SK-N-SH treated with all-trans-retinoic acid at 6 μM for 48 hours (cell line): ENCODE measurements around the gene STK38L.

Experiments
- ARNTL ChIP-seq: fragments of 450-650 bp; formaldehyde crosslinking; IDR thresholded peaks from 2 replicates; pipeline ENCODE4 v1.5.0; 2020; ENCODE audit warnings: low read depth, mild to moderate bottlenecking, moderate library complexity, borderline replicate concordance
- BACH2 ChIP-seq: fragments of 250-450 bp; sonication (Bioruptor Pico); IDR thresholded peaks from 2 replicates; pipeline ENCODE4 v1.9.0; 2021; ENCODE audit warnings: mild to moderate bottlenecking, borderline replicate concordance
- ESRRG ChIP-seq: fragments of 250-450 bp; sonication (Bioruptor Pico); IDR thresholded peaks from 2 replicates; pipeline ENCODE4 v1.6.1; 2021; ENCODE audit warnings: mild to moderate bottlenecking
- OSR1 ChIP-seq: fragments of 250-450 bp; sonication (Bioruptor Pico); IDR thresholded peaks from 2 replicates; pipeline ENCODE4 v1.8.0; 2022; ENCODE audit warnings: moderate library complexity, mild to moderate bottlenecking, inconsistent platforms
- PATZ1 ChIP-seq: fragments of 250-450 bp; sonication (Bioruptor Pico); IDR thresholded peaks from 2 replicates; pipeline ENCODE4 v1.8.0; 2020; ENCODE audit warnings: mild to moderate bottlenecking, moderate library complexity, borderline replicate concordance
- POU6F1 ChIP-seq: fragments of 250-450 bp; sonication (Bioruptor Pico); IDR thresholded peaks from 2 replicates; pipeline ENCODE4 v1.8.0; 2021; ENCODE audit warnings: low read depth, mild to moderate bottlenecking, moderate library complexity, borderline replicate concordance
- TCF4 ChIP-seq: fragments of 250-450 bp; sonication (Bioruptor Pico); IDR thresholded peaks from 2 replicates; pipeline ENCODE4 v1.8.0; 2021; ENCODE audit warnings: mild to moderate bottlenecking, moderate library complexity, borderline replicate concordance
- ZC3H10 ChIP-seq: fragments of 250-450 bp; sonication (Bioruptor Pico); IDR thresholded peaks from 2 replicates; pipeline ENCODE4 v1.5.1; 2021; ENCODE audit warnings: mild to moderate bottlenecking, moderate library complexity
- ZFP3 ChIP-seq: fragments of 250-450 bp; sonication (Bioruptor Pico); IDR thresholded peaks from 2 replicates; pipeline ENCODE4 v1.5.0; 2020; ENCODE audit warnings: mild to moderate bottlenecking, moderate library complexity
- ZFP30 ChIP-seq: fragments of 450-650 bp; formaldehyde crosslinking; IDR thresholded peaks from 2 replicates; pipeline ENCODE4 v1.5.0; 2022; ENCODE audit warnings: mild to moderate bottlenecking, moderate library complexity
- ZNF565 ChIP-seq: fragments of 450-650 bp; formaldehyde crosslinking; conservative IDR thresholded peaks from 2 replicates; pipeline ENCODE4 v1.5.0; 2020; ENCODE audit warnings: low read depth, mild to moderate bottlenecking, moderate library complexity
- ZNF70 ChIP-seq: fragments of 450-650 bp; formaldehyde crosslinking; IDR thresholded peaks from 2 replicates; pipeline ENCODE4 v1.5.0; 2020; ENCODE audit warnings: mild to moderate bottlenecking, moderate library complexity
- ZNF8 ChIP-seq: fragments of 450-650 bp; formaldehyde crosslinking; IDR thresholded peaks from 2 replicates; pipeline ENCODE4 v1.5.0; 2020; ENCODE audit warnings: mild to moderate bottlenecking, moderate library complexity

GRCh38 chr12:27237790-27238771, 6.0 kb upstream of the STK38L start:
- TF ChIP-seq ZFP30 (no peak), TCF4 (no peak), ARNTL (CRISPR knock-in tag) (no peak), ZFP3 (CRISPR knock-in tag) (no peak), PATZ1 (CRISPR knock-in tag) (no peak), ZC3H10 (CRISPR knock-in tag) (no peak), ESRRG (CRISPR knock-in tag) (no peak), POU6F1 (CRISPR knock-in tag) (no peak), ZNF8 (CRISPR knock-in tag) (no peak), ZNF565 (CRISPR knock-in tag) (no peak), OSR1 (CRISPR knock-in tag) (no peak), ZNF70 (no peak), BACH2 (CRISPR knock-in tag) (no peak)
